Measurements from ENCODE around the gene MYH7B.

Gene MYH7B

GRCh38 chr20:34955231-34956040 is at the start of gene MYH7B, which contains the start of gene GSS:
Gene MYH7B, plus strand, starts transcription at chr20:34955868. Its CDS starts 22,138 bp downstream, at chr20:34978006.
Gene GSS, minus strand, starts transcription at chr20:34955806. Its CDS starts 3,954 bp downstream, at chr20:34951852.
- peak; percentile 89 for DNase-seq

GRCh38 chr20:34907616-34908469 is 47.8 kb upstream of the MYH7B start:
- DNase-seq, result no peak

- no peak for DNase-seq
Observed at GRCh38 chr20:34915131-34915530, 40.5 kb upstream of the MYH7B start.

- no peak for DNase-seq
Observed at GRCh38 chr20:34915749-34916455, 39.8 kb upstream of the MYH7B start.

GRCh38 chr20:34916774-34917354 is 38.8 kb upstream of the MYH7B start:
- DNase-seq, result no peak

- no peak for DNase-seq
Observed at GRCh38 chr20:34920055-34920454, 35.6 kb upstream of the MYH7B start.

GRCh38 chr20:34921436-34921835 is 34.2 kb upstream of the MYH7B start:
- DNase-seq, result no peak

GRCh38 chr20:34922654-34923381 is 32.9 kb upstream of the MYH7B start:
- no peak for DNase-seq

GRCh38 chr20:34923414-34923813 is 32.3 kb upstream of the MYH7B start:
- DNase-seq, result no peak

- DNase-seq, result no peak
Observed at GRCh38 chr20:34925341-34925740, 30.3 kb upstream of the MYH7B start.

- DNase-seq, result no peak
Observed at GRCh38 chr20:34925981-34926380, 29.7 kb upstream of the MYH7B start.

GRCh38 chr20:34926581-34926980 is 29.1 kb upstream of the MYH7B start:
- DNase-seq, result no peak

- no peak for DNase-seq
Observed at GRCh38 chr20:34927736-34928135, 27.9 kb upstream of the MYH7B start.

- no peak for DNase-seq
Observed at GRCh38 chr20:34928411-34928810, 27.3 kb upstream of the MYH7B start.

- no peak for DNase-seq
Observed at GRCh38 chr20:34931771-34932170, 23.9 kb upstream of the MYH7B start.

GRCh38 chr20:34938466-34939163 is 17.1 kb upstream of the MYH7B start:
- peak; percentile 87 for DNase-seq

GRCh38 chr20:34940081-34940481 is 15.6 kb upstream of the MYH7B start:
- DNase-seq, result no peak

- peak; percentile 73 for DNase-seq
Observed at GRCh38 chr20:34941226-34941625, 14.4 kb upstream of the MYH7B start.

- no peak for DNase-seq
Observed at GRCh38 chr20:34942301-34942700, 13.4 kb upstream of the MYH7B start.

GRCh38 chr20:34943808-34944567 is 11.7 kb upstream of the MYH7B start:
- no peak for DNase-seq

All from MV-4-11 (cell line).